HG02610 (cell line): Measurements from ENCODE around the gene HTR1D.
"Not testable (repeated sequence)": the region's sequence is repeated elsewhere in the genome, so short reads cannot be mapped to it uniquely, and the experiment has no call there.

ENCODE experiments used
- ATAC-seq: cut with Tn5 transposase; IDR thresholded peaks from one replicate; pipeline ENCODE4 v1.9.1; 2021; ENCODE audit warnings: mild to moderate bottlenecking, moderate library complexity; ENCODE audit not compliant: unreplicated experiment

The HTR1D gene

GRCh38 chr1:23221107-23221506 lies 3.8 kb upstream of the HTR1D start:
- ATAC-seq = no peak

- ATAC-seq = no peak
Measured at GRCh38 chr1:23216771-23217420, 406 bp downstream of the HTR1D start.

- ATAC-seq = no peak
Measured at GRCh38 chr1:23215751-23216449, 1.4 kb downstream of the HTR1D start.

GRCh38 chr1:23215291-23215690 lies 2.0 kb downstream of the HTR1D start:
- ATAC-seq = no peak

GRCh38 chr1:23214640-23215039 lies 2.7 kb downstream of the HTR1D start:
- ATAC-seq = no peak

GRCh38 chr1:23211955-23212354 lies 5.3 kb downstream of the HTR1D start:
- no peak for ATAC-seq

- no peak for ATAC-seq
Measured at GRCh38 chr1:23210963-23211362, 6.3 kb downstream of the HTR1D start.

GRCh38 chr1:23210351-23210785 lies 6.9 kb downstream of the HTR1D start:
- ATAC-seq = no peak

- ATAC-seq = no peak
Measured at GRCh38 chr1:23209770-23210169, 7.5 kb downstream of the HTR1D start.

- no peak for ATAC-seq
Measured at GRCh38 chr1:23208527-23208926, 8.8 kb downstream of the HTR1D start.

GRCh38 chr1:23207733-23208132 lies 9.6 kb downstream of the HTR1D start:
- ATAC-seq = not testable (repeated sequence)

GRCh38 chr1:23202263-23202749 lies 15.0 kb downstream of the HTR1D start:
- no peak for ATAC-seq

- ATAC-seq = no peak
Measured at GRCh38 chr1:23200883-23201282, 16.4 kb downstream of the HTR1D start.

- no peak for ATAC-seq
Measured at GRCh38 chr1:23198373-23198772, 18.9 kb downstream of the HTR1D start.

GRCh38 chr1:23196627-23197328 lies 20.5 kb downstream of the HTR1D start:
- no peak for ATAC-seq

- ATAC-seq = no peak
Measured at GRCh38 chr1:23194119-23194984, 22.9 kb downstream of the HTR1D start.

- ATAC-seq = no peak
Measured at GRCh38 chr1:23193391-23194118, 23.7 kb downstream of the HTR1D start.

- no peak for ATAC-seq
Measured at GRCh38 chr1:23191199-23191598, 26.1 kb downstream of the HTR1D start.

GRCh38 chr1:23188936-23189452 lies 28.3 kb downstream of the HTR1D start:
- not testable (repeated sequence) for ATAC-seq

- no peak for ATAC-seq
Measured at GRCh38 chr1:23188434-23188884, 28.8 kb downstream of the HTR1D start.
